Central memory CD8-positive, alpha-beta T cell (primary cell): ENCODE results near the gene RNF166.

Experiments used
- ATAC-seq: fragments of 150-1000 bp; cut with Tn5 transposase; replicated peaks from 2 replicates; pipeline ENCODE4 v1.10.0; 2022; ENCODE audit warnings: mild to moderate bottlenecking, moderate FRiP score, moderate number of reproducible peaks; ENCODE audit not compliant: poor library complexity, severe bottlenecking; ENCODE audit errors: extremely low read depth
- DNase-seq, 2 donors: peaks; one replicate each; pipeline ENCODE4 v3.0.0; 2021; ENCODE audit warnings: low spot score in 2 of 2
- H3K27ac Mint-ChIP-seq: one replicate; pipeline ENCODE4 v1.8.0; 2022; ENCODE audit warnings: low read depth, mild to moderate bottlenecking, moderate library complexity, mixed read lengths
- H3K27me3 Mint-ChIP-seq: one replicate; pipeline ENCODE4 v1.8.0; 2022; ENCODE audit warnings: mixed read lengths
- H3K36me3 Mint-ChIP-seq: one replicate; pipeline ENCODE4 v1.8.0; 2022; ENCODE audit warnings: mild to moderate bottlenecking, moderate library complexity, mixed read lengths; ENCODE audit not compliant: insufficient read depth
- H3K4me1 Mint-ChIP-seq: one replicate; pipeline ENCODE4 v1.8.0; 2022; ENCODE audit warnings: mixed read lengths
- H3K4me3 Mint-ChIP-seq: one replicate; pipeline ENCODE4 v1.8.0; 2022; ENCODE audit warnings: mild to moderate bottlenecking, moderate library complexity, mixed read lengths
- H3K9me3 Mint-ChIP-seq: one replicate; pipeline ENCODE4 v1.8.0; 2022; ENCODE audit warnings: mixed read lengths

Gene RNF166

DNA sequence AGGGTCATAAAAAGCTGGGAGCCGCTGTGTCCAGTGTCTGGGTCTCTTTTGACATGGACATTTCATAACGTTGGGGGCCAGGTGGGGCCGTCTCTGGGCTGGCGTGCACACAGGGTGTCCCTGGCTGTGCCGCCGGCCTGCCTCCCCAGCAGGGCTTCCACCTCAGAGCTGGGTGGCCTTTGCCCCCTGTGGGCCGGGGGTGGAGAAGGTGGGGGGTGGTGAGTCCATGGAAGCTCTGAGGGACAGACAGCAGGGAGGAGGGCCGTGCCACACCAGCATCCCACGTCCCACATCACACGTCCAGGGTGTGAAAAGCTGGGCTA lies 19.0 kb downstream of the RNF166 start:
- H3K4me1 Mint-ChIP-seq = peaks cover 19% of the 10 kb centered on the region

DNA sequence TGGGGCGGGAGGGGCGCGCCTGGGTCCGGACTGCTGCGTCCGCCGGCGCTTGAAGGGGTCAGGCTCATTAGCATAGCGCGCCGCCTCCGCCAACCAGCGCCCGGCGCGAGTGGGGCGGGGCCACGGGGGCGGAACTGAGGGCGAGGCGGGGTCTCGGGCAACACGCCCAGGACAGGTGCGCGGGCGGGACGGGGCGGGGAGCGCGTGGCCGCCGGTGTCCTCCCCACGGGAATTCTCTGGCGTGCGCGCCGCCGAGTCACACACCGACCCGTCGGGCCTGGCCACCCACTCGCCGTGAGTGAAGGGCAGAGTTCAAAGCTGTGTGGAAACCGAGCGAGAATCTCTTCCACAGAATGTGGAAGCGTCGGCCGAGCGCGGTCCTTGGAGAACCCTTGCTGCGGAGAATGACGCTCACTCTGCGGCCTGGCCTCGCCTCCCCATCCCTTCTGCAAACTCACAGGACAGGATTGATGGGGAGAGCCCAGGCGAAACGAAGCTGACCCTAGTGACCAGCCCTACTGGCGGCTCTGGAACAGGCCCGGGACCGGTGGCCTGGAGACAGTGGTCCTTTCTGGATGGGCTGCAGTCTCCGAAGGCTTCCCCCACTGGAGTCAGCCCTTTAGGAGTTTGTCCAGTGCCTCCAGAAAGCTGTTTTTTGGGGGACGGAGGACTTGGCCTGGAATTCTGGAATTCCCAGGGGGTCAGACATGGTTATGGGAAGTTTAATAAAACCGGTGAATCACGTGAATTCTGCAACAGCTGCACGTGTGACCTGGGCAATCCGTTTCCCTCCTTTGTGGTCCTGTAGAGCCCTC lies 19.6 kb downstream of the RNF166 start, which contains the start of gene SNAI3:
SNAI3 (minus strand) TSS at position 69 of the 815 bp plus-strand sequence. CDS start 101 bp downstream, outside the sequence.
- DNase-seq (peak; percentile 60 to 79), ATAC-seq (peak; percentile 74)
- peaks cover 9% of the 10 kb centered on the region for H3K36me3 Mint-ChIP-seq
- H3K27ac Mint-ChIP-seq = no peak within 1 kb of the TSS
- no peaks in the 10 kb centered on the region for H3K27me3 Mint-ChIP-seq
- peak within 1 kb of the TSS; percentile 78 for H3K4me3 Mint-ChIP-seq
- no peaks in the 10 kb centered on the region for H3K9me3 Mint-ChIP-seq
- peaks cover 19% of the 10 kb centered on the region for H3K4me1 Mint-ChIP-seq

More for the DNA sequence above, 19.0 kb downstream of the RNF166 start:
- Mint-ChIP-seq H3K27me3 (no peaks in the 10 kb centered on the region), H3K4me3 (peak overlapping the region; percentile 78), H3K9me3 (no peaks in the 10 kb centered on the region), H3K27ac (no peak overlapping the region), H3K36me3 (peaks cover 10% of the 10 kb centered on the region)
- ATAC-seq (no peak), DNase-seq (no peak)

DNA sequence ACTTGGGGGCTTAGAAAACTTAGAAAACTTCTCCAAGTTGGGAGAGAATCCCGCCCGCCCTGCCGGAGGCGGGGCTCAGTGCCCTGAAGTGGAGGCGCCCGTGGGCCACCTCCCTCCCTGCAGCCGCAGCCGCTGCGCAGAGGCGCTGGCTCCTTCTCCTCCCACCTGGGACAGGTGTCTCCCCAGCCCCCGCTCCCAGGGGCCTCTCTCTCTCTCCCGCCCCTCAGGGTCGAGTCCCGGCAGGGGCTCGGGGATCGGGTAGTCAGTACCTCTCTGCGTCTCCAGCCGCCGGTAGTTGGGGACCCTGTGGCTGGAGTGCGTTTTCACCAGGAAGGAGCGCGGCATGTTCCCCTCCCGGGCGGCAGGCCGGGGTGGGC lies 20.2 kb downstream of the RNF166 start:
- Mint-ChIP-seq H3K27ac (no peak overlapping the region), H3K9me3 (no peaks in the 10 kb centered on the region), H3K36me3 (peaks cover 10% of the 10 kb centered on the region), H3K4me3 (peak overlapping the region; percentile 78), H3K4me1 (peaks cover 21% of the 10 kb centered on the region), H3K27me3 (no peaks in the 10 kb centered on the region)
- DNase-seq (no peak), ATAC-seq (peak; percentile 62)

DNA sequence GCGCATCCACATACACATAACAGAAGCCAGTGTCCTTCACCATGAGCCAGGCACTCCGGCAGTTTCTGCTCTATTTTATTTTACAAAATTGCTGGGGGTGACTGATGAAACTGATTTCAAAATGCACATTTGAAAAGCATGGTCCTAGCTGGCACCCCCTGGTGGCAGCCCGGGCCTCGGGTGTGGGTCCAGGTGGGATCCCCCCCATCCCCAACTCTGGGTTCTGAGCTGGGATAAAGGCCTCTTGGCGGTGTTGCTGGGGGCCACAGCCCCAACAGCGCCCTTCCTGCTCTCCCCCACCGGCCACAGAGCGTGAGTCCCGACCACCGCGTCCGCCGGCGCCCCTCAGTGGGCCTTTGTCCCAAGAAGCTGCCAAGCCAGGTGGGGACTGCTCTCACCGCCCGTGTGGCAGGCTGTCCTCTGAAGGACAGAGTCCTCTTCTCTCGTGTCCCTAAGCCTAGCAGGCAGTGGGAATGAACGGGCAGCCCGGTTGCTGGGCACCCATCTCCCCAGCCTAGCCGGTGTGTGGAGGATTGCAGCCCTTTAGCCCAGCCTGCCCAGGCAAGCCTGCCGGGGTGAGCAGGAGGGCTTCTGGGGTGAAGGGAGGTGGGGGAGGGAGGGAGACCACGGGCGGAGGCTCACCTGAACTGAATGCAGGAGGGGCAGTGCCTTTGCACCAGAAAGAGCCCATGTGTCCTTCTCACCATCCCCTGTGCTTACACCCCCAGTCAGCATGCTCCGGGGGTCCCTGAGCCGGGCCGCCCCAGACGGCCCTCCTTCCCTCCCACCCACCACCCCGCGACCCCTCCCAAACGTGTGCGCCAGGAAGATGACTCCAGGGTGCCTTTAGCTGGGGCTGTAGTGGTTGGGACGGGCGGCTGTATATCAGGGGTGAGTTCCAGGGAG lies 20.8 kb downstream of the RNF166 start:
- no peaks in the 10 kb centered on the region for H3K9me3 Mint-ChIP-seq
- H3K4me3 Mint-ChIP-seq = peak overlapping the region; percentile 78
- H3K27me3 Mint-ChIP-seq = no peaks in the 10 kb centered on the region
- peaks cover 14% of the 10 kb centered on the region for H3K36me3 Mint-ChIP-seq
- H3K4me1 Mint-ChIP-seq = peaks cover 15% of the 10 kb centered on the region
- no peak for DNase-seq
- no peak overlapping the region for H3K27ac Mint-ChIP-seq
- ATAC-seq = peak; percentile 17

DNA sequence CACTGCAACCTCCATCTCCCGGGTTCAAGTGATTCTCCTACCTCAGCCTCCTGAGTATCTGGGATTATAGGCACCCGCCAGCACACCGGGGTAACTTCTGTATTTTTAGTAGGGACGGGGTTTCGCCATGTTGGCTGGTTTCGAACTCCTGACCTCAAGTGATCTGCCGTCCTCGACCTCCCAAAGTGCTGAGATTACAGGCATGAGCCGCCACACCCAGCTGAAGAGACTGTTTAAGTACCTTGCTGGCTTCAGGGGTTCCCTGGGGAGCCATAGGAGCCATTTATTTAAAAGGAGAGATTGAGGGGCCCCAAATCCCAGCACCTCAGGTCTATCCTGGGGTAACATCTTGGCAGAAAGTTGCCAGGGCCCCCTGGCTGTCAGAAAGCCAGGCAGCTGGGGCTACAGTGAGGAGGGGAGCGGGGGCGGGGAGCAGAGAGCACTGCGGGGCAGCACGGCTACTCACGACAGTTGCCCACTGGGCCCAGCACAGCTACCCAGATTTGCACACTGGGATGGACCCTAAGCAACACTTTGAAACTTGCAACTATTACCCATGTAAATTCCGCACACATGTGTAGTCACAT lies 21.5 kb downstream of the RNF166 start:
- DNase-seq (no peak), ATAC-seq (no peak)
- Mint-ChIP-seq H3K27me3 (no peaks in the 10 kb centered on the region), H3K27ac (no peak overlapping the region), H3K4me1 (peaks cover 13% of the 10 kb centered on the region), H3K36me3 (peaks cover 15% of the 10 kb centered on the region), H3K4me3 (peak overlapping the region; percentile 78), H3K9me3 (no peaks in the 10 kb centered on the region)

DNA sequence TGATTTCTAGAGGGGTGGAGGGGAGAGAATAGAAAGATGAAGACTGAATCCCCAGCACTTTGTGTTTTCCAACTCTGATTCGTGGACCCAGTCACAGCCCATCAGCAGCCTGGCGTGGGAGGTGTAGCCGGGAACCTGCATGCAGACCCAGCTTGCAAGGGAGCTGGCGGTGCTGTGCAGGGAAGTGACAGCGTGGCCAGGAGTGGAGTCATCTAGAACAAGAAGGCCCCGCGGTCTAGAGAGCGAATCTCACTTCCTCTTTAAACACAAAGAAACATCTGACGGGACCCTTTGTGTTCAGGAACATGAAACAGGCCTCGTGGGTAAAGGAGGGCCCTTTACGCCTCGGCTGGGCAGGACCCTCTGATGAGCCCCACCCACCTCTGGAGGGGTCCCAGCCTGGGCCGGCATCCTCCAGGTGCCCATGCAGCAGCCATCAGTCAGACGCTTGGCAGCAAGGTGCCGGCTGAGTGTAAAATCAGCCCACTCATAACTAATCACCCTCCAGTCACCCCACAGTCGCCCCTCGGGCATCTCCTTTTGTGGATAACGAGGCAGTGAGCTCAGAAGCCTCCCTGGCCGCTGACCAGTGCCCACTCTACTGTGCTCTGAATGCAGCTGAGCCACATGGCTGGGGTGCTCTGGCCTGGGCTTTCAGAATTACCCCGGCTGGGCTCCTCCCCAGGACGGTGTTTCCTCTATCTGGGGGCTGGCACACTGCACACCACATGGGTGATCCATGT lies 24.3 kb downstream of the RNF166 start:
- ATAC-seq = peak; percentile 56
- no peaks in the 10 kb centered on the region for H3K27me3 Mint-ChIP-seq
- DNase-seq = no peak
- H3K4me3 Mint-ChIP-seq = peak overlapping the region; percentile 42
- H3K27ac Mint-ChIP-seq = peak overlapping the region; percentile 83
- peaks cover 13% of the 10 kb centered on the region for H3K4me1 Mint-ChIP-seq
- peaks cover 13% of the 10 kb centered on the region for H3K36me3 Mint-ChIP-seq
- no peaks in the 10 kb centered on the region for H3K9me3 Mint-ChIP-seq

DNA sequence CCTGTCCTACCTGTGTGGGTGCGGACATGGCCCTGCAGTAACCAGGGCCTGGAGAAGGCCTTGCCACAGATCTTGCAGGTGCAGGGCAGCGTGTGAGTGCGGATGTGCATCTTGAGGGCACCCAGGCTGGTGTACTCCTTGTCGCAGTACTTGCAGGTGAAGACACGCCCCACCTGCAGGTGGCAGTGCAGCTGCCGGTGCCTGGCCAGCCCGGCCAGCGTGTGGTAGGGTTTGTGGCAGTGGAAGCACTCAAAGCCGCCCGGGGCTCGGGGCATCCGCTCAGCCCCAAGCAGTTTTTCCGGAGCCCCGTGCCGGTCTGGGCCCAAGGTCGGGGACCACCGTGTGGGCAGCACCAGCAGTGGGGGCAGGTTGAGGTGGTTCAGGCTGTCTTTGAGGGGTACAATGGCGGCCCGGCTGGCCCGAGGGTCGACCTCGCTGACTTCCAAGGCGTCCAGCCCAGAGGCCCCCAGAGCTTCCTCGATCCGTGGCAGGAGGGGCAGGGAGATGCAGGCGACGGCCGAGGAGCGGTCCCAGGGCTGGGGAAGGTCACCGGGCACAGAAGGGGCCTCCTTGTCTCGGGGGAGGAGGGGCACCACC lies 25.0 kb downstream of the RNF166 start:
- Mint-ChIP-seq H3K9me3 (no peaks in the 10 kb centered on the region), H3K4me1 (peaks cover 13% of the 10 kb centered on the region), H3K36me3 (peaks cover 13% of the 10 kb centered on the region), H3K27ac (peak overlapping the region; percentile 83), H3K4me3 (peak overlapping the region; percentile 42), H3K27me3 (no peaks in the 10 kb centered on the region)
- ATAC-seq (no peak), DNase-seq (no peak)

DNA sequence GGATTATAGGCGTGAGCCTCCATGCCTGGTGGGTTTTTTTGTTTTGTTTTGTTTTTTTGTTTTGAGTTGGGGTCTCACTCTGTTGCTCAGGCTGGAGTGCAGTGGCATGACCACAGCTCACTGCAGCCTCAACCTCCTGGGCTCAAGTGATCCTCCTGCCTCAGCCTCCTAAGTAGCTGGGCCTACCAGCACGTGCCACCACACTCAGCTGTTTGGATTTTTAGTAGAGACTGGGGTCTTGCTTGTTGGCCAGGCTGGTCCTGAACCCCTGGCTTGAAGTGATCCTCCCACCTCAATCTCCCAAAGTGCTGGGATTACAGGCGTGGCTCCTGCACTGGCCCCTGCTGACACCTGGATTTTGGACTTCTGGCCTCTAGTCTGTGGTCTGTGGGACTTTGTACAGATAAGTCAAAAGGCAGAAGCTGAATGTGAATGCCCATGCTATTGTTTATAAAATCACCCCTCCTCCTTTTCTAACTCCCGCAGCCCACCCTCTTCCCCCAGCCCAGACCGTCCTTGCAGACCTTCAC lies 25.6 kb downstream of the RNF166 start:
- ATAC-seq (no peak), DNase-seq (no peak)
- Mint-ChIP-seq H3K4me3 (no peak overlapping the region), H3K4me1 (peaks cover 13% of the 10 kb centered on the region), H3K9me3 (no peaks in the 10 kb centered on the region), H3K27ac (no peak overlapping the region), H3K27me3 (no peaks in the 10 kb centered on the region), H3K36me3 (peaks cover 13% of the 10 kb centered on the region)

DNA sequence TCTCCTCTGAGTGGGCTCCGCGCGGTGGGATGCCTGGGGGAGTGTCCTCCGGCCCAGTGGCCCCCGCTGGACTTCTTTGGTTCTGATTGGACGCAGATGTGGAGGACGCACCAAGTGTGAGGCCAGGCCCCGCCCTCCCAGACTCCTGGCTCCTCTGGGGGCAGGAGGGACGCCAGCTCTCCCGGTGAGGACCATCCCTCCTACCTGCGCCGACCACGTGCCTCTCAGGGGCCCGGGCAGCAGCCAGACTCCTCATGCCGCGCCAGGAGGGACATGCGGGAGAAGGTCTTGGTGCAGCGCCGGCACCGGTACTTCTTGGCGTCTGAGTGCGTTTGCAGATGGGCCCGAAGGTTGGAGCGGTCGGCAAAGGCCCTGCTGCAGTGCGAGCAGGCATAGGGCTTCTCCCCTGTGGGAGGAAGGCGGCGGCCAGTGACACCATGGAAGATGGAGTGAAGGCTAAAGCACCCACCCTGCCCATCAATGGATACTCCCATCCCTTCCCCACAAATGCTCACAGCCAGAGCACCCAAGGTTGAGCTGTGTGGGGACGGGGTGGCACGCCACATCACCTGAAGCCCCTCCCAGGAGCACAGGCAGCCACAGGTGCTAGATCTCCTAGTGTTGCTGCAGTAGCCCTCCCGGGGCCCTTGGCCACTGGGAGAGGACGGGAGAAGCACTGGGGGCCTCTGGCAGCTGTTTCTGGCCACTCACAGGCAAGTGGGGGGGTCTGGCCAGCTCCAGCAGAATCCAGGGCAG lies 27.8 kb downstream of the RNF166 start:
- Mint-ChIP-seq H3K4me1 (peaks cover 13% of the 10 kb centered on the region), H3K9me3 (no peaks in the 10 kb centered on the region), H3K27me3 (no peaks in the 10 kb centered on the region), H3K4me3 (no peak overlapping the region), H3K36me3 (peaks cover 9% of the 10 kb centered on the region), H3K27ac (no peak overlapping the region)
- ATAC-seq (no peak), DNase-seq (no peak)

DNA sequence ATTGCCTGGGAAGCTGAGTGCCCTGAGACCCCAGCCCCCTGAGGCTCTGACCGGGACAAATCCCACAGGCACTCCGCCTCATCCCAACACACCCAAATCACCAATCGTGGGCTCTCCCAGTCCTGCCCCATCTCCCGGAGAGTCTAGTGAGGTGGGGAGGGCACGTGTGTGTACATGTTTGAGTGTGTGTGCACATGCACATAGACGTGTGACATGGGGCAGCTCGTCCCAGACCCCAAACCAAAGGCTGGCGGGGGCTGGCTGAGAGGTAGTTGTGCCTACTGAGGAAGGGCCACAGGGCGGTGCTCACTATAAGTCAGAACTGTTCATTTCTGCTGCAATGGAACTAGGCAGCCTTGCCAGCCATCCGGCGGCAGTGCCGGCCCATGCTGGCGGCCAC lies 28.5 kb downstream of the RNF166 start:
- H3K9me3 Mint-ChIP-seq = no peaks in the 10 kb centered on the region
- H3K27me3 Mint-ChIP-seq = no peaks in the 10 kb centered on the region
- no peak overlapping the region for H3K27ac Mint-ChIP-seq
- peaks cover 9% of the 10 kb centered on the region for H3K36me3 Mint-ChIP-seq
- H3K4me3 Mint-ChIP-seq = no peak overlapping the region
- ATAC-seq (no peak), DNase-seq (no peak)
- peaks cover 13% of the 10 kb centered on the region for H3K4me1 Mint-ChIP-seq

DNA sequence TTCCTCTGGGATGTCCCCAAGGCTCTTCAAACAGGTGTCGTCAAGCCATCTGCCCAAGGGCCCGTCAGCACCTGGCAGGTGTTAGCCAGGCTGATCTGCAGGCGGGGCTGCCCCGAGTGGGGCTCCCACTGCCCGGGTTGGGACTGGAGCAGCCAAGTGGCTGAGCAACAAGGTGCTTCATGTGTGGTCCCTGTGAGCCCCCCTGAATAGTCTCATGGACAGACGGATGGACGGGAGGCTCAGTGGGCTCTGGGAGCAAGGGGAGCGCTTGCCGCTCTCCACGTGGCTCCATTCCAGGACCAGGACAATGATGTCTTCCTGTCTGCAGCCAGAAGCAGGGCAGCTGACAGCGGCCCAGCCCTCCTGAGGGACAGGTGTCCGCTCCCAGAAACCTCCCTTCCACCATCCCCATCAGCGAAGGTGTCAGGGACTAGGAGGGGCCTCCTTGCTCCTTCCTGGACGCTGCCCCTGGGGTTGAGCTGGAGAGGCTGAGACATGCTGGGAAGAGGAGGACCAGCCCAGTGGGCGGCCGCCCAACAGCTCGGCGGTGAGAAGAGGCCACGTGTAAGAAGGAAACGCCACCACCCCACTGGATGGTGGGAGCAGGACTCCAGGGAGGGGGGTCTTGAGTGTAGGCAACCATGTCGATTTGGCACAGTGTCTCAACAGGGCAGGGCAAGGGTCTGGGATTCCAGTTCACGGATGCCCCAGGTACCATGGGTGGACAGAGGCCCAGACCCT lies 29.5 kb downstream of the RNF166 start:
- H3K4me1 Mint-ChIP-seq = peaks cover 3% of the 10 kb centered on the region
- DNase-seq (no peak), ATAC-seq (no peak)
- H3K9me3 Mint-ChIP-seq = no peaks in the 10 kb centered on the region
- no peaks in the 10 kb centered on the region for H3K27me3 Mint-ChIP-seq
- H3K4me3 Mint-ChIP-seq = no peak overlapping the region
- peaks cover 8% of the 10 kb centered on the region for H3K36me3 Mint-ChIP-seq
- H3K27ac Mint-ChIP-seq = no peak overlapping the region
